ENCODE results near the gene FAM131A.
A peak's percentile ranks its signal among the peaks of the same experiment; 100 is the strongest.

The FAM131A gene

DNA sequence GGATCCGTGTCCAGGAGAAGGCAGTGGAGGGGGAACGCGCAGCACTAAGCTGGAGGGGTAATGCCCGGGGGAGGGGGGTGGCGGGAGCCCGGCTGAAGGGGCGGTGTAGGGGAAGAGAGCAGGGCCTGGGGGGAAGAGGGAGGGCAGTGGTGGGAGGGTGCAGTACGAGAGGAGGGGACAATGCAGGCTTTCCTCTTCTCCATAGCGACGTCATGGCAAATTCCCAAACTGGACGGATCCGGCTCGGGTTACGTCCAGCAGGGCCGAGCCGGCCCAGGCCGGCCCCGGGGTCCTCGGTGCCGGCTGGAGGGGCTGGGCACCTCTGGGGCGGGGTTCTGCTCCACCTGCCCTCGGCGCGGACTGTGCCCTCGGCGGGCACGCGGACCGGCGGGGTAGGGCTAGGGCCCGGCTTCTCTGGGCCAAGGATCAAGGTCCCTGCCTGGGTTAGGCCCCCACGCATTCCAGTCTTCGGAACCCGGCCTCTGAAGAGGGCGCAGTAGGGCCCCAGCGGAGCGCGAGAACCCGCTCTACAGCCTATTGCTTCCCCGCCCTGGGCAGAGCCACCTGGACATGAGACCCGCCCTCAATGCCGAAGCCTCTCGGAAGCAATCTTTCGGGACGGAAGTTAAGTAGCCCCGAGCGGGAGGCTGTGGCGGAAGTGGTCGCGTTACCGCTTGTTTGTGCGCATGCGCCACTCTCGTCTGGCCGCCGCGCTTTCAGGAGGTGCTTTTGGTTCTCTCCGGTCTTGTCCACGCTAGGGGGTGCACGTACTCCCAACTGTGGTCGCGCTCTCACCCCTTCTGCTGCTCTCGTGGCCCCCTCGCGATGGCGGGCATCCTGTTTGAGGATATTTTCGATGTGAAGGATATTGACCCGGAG is 25.5 kb downstream of the FAM131A start:
- Histone ChIP-seq H3K9me3 (ENCODE audit: control insufficient read depth, insufficient read depth, low read depth, low read length) (no peaks in the 10 kb centered on the region), H3K27ac (ENCODE audit: extremely low read depth, low read depth, low read length) (peak overlapping the region; percentile 88), H3K36me3 (ENCODE audit: control insufficient read depth in 2 of 2, insufficient read depth in 1 of 2, low read length in 2 of 2) (peaks cover 7 to 42% of the 10 kb centered on the region in 2 experiments; a peak in 2 of 3 replicates), H3K4me3 (ENCODE audit: low read depth, low read length) (peak overlapping the region; percentile 84), H3K4me1 (ENCODE audit: control insufficient read depth, insufficient read depth, low read length) (no peaks in the 10 kb centered on the region)
- POLR2A ChIA-PET: interaction anchor here (0.6 to 2.7 kb wide), 8 partner anchors 9 to 900 kb away, joined by 3 to 9 read pairs (median 4); no protein-coding TSS in a partner anchor
- CTCF ChIA-PET: interaction anchor here (0.6 to 3.3 kb wide), 6 partner anchors 9 to 179 kb away, joined by 3 to 13 read pairs (median 4); no protein-coding TSS in a partner anchor
- TF ChIP-seq BCL11A (tag by site-specific recombination; IDR thresholded peaks at IDR 0.05; ENCODE audit: low read depth) (peak; percentile 84), ZSCAN23 (tag by site-specific recombination; IDR thresholded peaks at IDR 0.05) (no peak), PRDM2 (tag by site-specific recombination; IDR thresholded peaks at IDR 0.05; ENCODE audit: borderline replicate concordance) (no peak), ATF2 (tag by site-specific recombination; IDR thresholded peaks at IDR 0.05; ENCODE audit: low read depth) (peak; percentile 75), EGR2 (tag by site-specific recombination; IDR thresholded peaks at IDR 0.05; ENCODE audit: low read depth) (0 out of 2 replicates have a peak, but pooled peaks have one; percentile 3), SP2 (tag by site-specific recombination; IDR thresholded peaks at IDR 0.05) (peak; percentile 69), ZNF777 (tag by site-specific recombination; IDR thresholded peaks at IDR 0.05; ENCODE audit: borderline replicate concordance) (peak; percentile 43; the same call in 1 of the 2 replicates), ZBTB11 (tag by site-specific recombination; conservative IDR thresholded peaks at IDR 0.05; ENCODE audit: low read depth) (peak; percentile 94), ZBTB7A (tag by site-specific recombination; IDR thresholded peaks at IDR 0.05; ENCODE audit: low read depth) (no peak; the same call in 1 of the 2 replicates), ZFP37 (tag by site-specific recombination; IDR thresholded peaks at IDR 0.05) (peak; percentile 89; the same call in 1 of the 2 replicates), SP3 (tag by site-specific recombination; IDR thresholded peaks at IDR 0.05) (peak; percentile 54), ZBTB10 (tag by site-specific recombination; IDR thresholded peaks at IDR 0.05) (peak; percentile 41), KLF1 (tag by site-specific recombination; IDR thresholded peaks at IDR 0.05) (peak; percentile 42; the same call in 1 of the 2 replicates), KLF17 (tag by site-specific recombination; IDR thresholded peaks at IDR 0.05) (0 out of 2 replicates have a peak, but pooled peaks have one; percentile 19), KLF8 (tag by site-specific recombination; IDR thresholded peaks at IDR 0.05) (peak; percentile 24)
- TF ChIP-seq, protein P1, sequence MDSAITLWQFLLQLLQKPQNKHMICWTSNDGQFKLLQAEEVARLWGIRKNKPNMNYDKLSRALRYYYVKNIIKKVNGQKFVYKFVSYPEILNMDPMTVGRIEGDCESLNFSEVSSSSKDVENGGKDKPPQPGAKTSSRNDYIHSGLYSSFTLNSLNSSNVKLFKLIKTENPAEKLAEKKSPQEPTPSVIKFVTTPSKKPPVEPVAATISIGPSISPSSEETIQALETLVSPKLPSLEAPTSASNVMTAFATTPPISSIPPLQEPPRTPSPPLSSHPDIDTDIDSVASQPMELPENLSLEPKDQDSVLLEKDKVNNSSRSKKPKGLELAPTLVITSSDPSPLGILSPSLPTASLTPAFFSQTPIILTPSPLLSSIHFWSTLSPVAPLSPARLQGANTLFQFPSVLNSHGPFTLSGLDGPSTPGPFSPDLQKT (IDR thresholded peaks at IDR 0.05; ENCODE audit: borderline replicate concordance, low read depth, low read length): no peak
